Astrocyte of the cerebellum (primary cell): ENCODE measurements around the gene PCNX2.

Experiments used
- DNase-seq: peaks from one replicate; pipeline ENCODE4 v3.0.0-alpha.2; 2011; ENCODE audit warnings: low read depth
- H3K4me3 ChIP-seq: 2 replicates; pipeline ENCODE4 v1.5.1; 2011; ENCODE audit warnings: mild to moderate bottlenecking, low read depth, low read length, moderate library complexity
- CTCF ChIP-seq: IDR thresholded peaks from 2 replicates; pipeline ENCODE4 v1.5.1; 2012; ENCODE audit warnings: low read length, low read depth, moderate library complexity, mild to moderate bottlenecking; ENCODE audit errors: missing control alignments
- in situ Hi-C: cut with HindIII; loops from 2 replicates; pipeline ENCODE4 v1.10.0; 2017; ENCODE audit warnings: low sequenced_read_pairs

The PCNX2 gene

GRCh38 chr1:233328142-233328921 lies 32.8 kb upstream of the PCNX2 start:
- DNase-seq = no peak
- in situ Hi-C loops = no loop called here
- peak overlapping the region; percentile 48 for H3K4me3 ChIP-seq
- no peak for TF ChIP-seq CTCF

DNA sequence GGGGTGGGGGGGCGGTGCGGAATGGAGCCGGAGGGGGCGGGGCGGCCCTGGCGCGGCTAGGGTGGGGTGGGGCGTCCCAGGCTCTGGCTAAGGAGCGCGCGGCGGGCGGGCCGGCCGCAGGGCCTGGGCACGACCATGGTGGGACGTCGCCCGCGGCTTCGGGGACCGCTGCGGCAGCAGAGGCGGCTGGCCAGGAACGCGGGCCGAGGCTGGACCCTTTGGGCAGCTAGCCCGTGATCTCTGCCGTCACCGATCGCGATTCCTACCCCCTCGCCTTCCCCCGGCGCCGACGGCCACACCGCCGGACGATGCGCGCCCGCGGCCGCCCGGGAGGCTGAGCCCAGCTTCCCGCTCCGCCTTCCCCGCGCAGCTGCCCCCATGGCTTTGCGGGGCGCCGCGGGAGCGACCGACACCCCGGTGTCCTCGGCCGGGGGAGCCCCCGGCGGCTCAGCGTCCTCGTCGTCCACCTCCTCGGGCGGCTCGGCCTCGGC lies 32.2 kb upstream of the PCNX2 start, which contains the start of gene MAP3K21:
Gene MAP3K21 (plus strand): TSS at position 74 of the 491 bp plus-strand sequence. CDS start 305 bp downstream, at position 379.
- in situ Hi-C loops = no loop called here
- no peak for DNase-seq
- no peak for TF ChIP-seq CTCF

DNA sequence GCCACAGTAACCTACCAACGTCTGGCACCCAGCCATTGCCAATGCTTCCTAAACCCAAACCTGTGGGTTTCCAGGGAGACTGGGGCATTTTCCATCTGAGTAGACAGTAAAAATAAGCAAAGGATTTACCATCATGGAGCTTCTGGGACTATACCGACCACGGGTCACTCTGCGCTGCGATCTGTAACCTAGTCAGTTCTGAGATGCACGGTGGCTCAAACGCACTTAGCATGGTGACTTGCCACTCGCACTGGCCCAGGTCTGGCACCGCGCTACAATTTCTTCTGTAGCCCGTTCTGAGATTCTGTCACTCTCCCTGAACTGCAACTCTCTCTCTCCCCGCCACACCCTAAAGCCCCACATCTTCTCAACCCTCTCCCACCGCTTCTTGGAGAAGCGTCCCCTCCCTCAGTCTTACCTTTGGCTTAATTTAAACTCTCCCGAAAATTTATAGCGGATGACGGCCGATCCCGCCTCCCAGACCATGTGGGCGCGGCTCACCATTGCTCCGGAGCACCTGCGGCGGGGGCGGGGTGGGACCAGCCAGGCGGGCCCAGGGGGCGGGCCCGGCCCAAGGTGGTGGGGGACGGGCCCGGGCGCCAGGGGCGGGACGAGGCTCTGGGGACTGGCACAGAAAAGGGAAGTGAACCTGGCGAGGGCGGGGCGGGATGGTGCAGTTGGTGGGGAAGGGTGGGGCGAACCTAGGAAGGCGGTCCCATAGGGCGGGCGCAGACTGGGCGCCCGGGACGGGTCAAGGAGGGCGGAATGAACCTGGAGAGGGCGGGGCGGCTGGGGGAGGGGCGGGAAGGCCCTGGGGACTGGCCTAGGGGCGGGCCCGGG lies 31.5 kb upstream of the PCNX2 start:
- peak overlapping the region; percentile 48 for H3K4me3 ChIP-seq

More for the DNA sequence above, 32.2 kb upstream of the PCNX2 start, which contains the start of gene MAP3K21:
- H3K4me3 ChIP-seq = peak within 1 kb of the TSS; percentile 48

DNA sequence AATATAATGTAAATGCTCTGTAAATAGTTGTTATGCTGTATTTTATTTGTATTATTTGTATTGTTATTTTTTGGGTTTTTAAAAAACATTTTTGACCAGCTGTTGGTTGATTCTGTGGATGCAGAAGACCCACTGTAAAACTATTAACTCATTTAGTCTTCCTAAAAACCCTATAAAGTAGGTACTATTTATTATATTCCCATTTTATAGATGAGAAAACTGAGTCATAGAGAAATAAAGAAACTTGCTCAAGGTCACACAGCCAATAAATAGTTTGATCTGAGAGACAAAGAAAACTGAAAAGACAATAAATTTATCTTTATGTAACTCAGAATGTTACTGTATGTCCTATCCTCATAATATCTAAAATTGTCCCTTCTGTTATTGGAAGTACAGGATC lies 30.8 kb upstream of the PCNX2 start:
- no peak overlapping the region for H3K4me3 ChIP-seq

More for the DNA sequence above, 31.5 kb upstream of the PCNX2 start:
- TF ChIP-seq CTCF = no peak
- in situ Hi-C loops = no loop called here
- no peak for DNase-seq

GRCh38 chr1:233323718-233324117 lies 28.2 kb upstream of the PCNX2 start:
- TF ChIP-seq CTCF = no peak
- in situ Hi-C loops = no loop called here
- no peak overlapping the region for H3K4me3 ChIP-seq
- DNase-seq = no peak

More for the DNA sequence above, 30.8 kb upstream of the PCNX2 start:
- TF ChIP-seq CTCF = no peak
- in situ Hi-C loops = no loop called here
- DNase-seq = no peak

DNA sequence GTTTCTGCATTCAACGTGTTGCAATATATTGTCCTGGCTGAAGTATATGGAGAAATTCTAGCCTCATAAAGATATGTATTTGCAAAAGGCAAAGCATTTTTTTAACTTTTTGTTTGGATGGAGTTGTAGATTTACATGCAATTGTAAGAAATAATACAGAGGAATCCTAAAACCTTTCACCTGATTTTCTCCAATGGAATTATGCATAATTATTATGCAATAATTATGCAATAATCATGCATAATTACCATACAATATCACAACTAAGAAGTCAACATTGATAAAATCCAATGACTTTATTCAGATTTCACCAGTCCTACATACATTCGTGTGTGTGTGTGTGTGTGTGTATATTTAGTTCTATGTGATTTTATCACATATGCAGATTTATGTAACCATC lies 24.5 kb upstream of the PCNX2 start:
- no peak for TF ChIP-seq CTCF
- in situ Hi-C loops = no loop called here
- DNase-seq = no peak
- H3K4me3 ChIP-seq = no peak overlapping the region
